ENCODE measurements around the gene MYO1A.

GRCh38 chr12:56980268-56980667 lies 69.7 kb downstream of the MYO1A start:
- TF ChIP-seq YY1 (IDR thresholded peaks at IDR 0.05; ENCODE audit: insufficient read depth, insufficient replicate concordance, low read depth, low read length) (no peak), GLI4 (CRISPR knock-in tag; IDR thresholded peaks at IDR 0.05; ENCODE audit: borderline replicate concordance) (no peak), ZNF562 (CRISPR knock-in tag; IDR thresholded peaks at IDR 0.05; ENCODE audit: borderline replicate concordance) (no peak), FOXA3 (CRISPR knock-in tag; IDR thresholded peaks at IDR 0.05) (no peak), EP300 (IDR thresholded peaks at IDR 0.05; ENCODE audit: low read depth in 2 of 2, low read length in 2 of 2) (no peak), EP300 (CRISPR knock-in tag; IDR thresholded peaks at IDR 0.05; ENCODE audit: borderline replicate concordance) (no peak)

Measured in HepG2 (cell line).